Right forelimb (tissue), 1 donor: ENCODE results near the gene IHH.

Experiments used
- DNase-seq: peaks from one replicate; pipeline ENCODE4 v3.0.0-alpha.2; 2018

IHH gene

DNA sequence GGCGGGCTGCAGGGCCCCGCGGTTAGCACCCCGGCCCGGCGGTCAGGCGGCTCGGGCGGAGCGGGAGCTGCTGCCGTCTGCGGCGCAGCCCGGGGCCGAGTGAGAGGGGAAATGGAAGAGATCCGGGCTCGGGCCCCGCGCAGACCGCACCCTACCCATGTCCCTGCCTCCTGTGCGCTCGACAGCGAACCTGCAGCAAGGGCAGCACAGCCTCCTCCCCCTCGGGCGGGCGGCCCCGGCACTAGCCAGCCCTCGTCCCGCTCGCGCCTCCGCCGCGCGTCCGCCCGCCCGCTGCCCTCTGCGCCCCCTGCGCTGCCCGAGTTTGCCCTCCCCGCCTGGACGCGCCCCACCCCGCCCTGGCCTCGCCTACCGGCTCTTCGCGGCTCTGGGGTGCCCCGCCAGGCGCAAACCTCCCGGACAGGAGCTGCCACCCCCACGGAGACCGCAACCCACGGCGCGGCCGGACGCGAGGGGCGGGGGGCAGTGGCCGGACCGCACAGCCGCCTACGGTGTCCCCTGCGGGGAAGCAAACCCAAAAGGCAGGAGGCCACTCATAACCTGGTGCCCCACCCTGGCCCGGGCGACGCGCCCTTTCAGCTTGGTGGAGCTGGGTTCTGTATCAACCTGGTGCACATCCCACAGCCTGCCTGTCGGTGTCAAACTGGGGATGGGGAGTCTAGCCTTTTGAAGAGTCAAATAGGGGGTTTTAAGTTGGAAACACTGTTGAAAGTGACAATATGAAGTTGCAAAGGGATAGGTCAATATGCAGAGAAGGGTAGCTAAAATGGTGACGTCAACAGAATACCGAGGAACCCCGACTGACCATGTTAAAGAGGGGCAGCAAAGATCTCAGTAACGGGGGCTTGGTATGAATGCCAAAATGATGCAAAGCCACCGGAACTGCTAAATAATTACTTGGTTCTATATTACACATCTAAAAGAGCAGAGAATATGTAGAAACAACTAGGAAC is at the start of gene IHH:
IHH (minus strand) TSS at position 101 of the 971 bp plus-strand sequence. CDS start 454 bp downstream, outside the sequence.
- no peak for DNase-seq

DNA sequence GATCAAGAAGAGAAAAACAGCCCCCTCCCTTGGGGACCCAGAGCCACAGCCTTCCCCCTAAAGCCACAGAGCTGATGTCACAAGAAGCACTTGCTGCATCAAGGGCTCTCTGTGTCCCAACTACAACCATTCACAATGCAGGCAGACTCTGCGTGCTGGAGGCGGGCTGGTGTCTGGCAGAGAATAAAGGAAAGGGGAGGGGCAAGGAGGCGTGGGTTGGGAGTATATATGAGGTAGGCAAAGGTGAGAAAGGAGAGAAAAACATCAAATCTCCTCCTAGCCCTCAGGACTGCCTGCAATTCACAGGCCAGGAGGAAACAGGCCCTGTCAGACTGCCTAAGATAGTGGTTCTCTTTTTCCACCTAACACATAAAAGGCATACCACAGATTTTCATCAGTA is 48.8 kb upstream of the IHH start:
- DNase-seq: no peak

DNA sequence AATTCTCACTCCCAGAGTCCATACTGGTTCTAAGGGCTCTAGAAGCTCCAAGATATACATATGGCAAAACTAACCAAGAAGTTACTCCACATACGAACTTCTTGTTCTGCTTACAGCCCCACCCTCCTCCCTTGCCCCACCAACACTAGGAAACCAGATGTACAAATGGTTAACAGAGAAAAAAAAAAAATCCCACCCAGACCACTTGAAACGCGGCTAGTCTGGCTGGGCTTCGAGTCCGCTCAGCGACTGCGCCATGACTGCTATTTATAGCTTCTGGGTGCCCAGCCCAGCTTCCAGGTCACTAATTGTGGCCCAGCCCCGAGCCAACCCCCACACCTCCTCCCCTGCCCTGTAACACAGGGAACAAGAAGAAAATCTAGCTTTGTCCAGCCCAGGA is 47.0 kb upstream of the IHH start:
- DNase-seq: no peak

DNA sequence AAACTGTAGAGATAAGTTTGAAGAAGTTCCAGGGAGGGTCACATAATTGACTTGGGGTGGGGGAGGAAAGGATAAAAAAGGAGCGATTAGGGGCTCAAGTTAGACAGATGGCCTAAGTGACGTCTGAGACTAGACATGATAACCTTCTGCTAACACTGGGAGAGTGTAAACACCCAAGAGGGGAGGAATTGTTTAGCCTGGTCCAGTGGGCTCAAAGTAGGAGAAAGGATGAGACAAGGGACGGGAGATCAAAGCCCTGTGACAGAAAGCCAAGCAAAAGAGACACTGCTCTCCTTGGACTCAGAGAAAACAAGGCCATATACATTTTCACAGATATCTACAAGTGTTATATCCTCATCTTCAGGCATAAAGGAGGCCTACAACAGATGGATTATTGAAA is 45.5 kb upstream of the IHH start:
- no peak for DNase-seq

DNA sequence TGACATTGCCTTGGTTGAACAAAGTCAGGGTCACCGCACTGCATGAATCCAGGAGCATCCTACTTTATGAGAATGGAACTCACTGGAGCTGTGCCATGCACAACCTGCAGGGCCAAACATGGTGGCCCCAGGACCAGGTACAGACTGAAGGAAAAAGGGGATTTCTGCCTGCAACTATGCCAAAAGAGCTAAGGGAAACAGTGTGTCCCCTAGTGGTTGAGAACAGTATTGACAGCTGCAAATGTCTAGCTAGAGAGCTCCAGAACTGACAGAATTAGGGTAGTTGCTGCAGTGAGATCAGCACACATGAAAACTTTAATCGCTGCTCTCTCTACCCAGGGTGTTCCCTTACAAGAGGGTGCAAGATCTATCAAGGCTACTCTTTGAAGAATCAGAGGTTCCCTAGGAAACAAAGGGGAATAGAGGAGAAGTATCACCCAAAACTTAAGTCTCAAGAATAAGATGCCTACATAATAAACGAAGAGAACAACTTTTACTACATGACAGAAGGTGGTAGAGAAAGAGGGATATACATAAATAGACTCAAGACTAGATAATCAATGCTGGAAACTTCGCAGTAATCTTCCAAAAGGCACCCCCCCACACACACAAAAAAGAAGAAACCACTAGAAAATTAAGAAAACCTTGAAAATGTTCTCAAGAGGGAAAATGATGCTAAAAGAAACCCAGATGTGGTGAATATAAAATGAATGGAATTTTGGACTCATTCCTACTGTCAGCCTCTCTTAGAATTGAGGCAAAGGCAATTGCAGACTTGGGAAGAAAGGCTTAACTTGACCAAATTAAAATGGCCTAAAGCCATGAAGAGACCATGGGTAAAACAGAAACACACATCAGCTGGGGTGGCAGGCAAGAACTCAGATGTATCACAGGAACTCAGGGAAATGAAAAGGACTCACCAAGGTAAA is 43.6 kb upstream of the IHH start:
- DNase-seq: no peak

DNA sequence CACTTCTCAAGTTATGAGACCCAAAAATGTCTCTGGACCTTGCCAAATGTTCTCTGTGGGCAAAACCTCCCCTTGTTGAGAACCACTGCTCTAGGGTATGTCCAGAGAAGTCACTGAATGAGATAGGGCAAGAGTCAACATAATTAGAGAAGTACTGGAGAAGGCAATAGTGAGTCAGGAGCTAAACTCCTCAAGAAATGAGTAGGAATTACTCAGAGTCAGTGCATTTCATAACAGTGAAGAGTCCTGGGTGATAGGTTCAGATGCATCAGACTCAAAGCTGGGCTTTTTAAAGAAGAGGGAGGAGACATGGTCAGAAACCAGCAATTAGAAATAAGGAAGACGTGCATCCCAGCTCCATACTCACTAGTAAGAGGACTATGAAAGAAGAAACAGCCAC is 38.6 kb upstream of the IHH start:
- no peak for DNase-seq

DNA sequence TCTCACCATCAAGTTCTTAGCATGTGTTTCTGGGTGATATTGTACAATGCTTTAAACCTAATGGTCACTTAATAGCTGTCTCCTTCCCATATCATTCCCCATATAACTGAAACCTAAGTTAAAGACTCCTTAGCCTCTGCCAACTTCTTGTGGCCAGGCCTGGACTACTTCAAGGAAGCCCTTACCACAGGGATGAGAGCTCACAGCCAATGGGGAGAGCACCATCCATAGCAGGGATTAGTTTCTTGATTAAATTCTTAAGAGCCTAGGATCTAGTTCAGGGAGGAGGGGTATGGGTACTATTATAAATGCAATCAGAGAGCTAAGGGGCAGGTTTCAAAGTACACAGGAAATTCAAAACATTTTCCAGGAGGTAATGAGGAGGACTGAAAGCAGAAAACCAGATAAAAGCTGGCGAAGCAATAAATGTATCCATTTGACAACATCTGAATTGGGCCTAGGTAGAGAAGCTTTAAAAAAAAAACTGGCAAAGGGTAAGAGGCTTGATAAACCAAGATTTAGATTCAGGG is 34.8 kb upstream of the IHH start:
- no peak for DNase-seq

DNA sequence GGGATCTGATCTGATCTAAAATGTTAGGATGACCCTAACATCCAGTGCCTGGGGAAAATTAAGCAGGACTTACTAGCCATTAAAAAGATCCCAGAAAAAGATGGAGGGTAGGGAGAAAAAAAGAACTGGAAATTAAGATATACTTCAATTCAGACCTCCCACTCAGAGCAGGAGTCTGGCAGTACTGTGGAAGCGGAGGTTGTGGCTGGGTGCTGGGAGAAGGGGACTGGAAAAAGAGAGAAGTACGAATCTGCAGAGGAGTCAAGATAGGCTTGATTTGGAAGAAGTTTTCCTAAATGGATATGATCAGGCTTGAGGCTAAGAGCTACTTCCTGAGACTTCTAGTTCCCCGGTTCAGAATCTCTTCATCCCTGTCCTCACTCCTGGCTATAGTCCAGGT is 33.5 kb upstream of the IHH start:
- no peak for DNase-seq

DNA sequence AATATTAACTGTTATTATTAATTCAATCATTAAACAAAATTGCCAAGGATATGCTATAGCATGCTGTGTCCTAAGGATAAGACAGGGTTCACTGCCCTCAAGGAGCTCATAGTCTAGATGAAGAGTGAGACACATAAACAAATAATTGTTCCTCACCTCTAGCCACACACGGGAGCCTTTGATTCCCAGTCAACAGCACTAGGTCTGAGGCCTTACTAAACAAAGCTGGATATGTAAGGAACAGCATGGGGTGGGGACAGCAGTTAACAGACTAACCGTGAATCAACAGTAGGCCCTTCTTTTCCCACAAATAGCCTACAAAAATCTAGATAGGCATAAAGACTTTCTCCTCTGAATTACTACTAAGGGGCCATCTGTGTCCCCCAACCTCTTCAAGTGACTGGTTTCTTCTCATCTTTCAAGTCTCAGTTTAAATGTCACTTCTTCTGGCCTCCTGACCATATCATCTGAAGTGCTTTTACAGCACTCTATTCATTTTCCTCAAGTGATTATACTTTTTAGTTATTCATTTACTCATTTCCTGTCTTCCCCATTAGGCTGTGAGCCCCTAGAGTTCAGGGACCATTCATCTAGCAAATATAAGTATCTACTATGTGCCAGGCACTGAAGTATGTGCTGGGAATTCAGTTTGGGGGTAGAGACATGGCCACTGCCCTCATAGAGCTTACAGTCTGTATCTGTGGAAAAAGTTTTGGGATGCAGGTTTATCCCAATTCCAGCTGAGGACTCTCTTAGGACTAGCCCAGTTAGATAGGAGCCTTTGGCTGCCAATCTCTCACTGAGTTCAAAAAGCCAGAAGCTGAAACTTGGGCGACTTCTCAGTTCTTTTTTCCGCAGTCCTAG is 29.9 kb upstream of the IHH start:
- no peak for DNase-seq

DNA sequence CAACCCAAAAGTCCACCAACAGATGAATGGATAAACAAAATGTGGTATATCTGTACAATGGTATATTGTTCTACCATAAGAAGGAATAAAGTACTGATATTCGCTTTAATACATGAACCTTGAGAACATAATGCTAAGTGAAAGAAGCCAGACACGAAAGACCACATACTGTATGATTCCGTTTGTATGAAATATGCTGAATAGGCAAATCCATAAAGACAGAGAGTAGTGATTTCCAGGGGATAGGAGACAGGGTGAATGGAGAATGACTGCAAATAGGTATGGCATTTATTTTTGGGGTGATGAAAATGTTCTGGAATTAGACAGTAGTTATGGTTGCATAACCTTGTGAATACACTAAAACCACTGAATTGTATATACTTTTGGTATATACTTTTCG is 28.6 kb upstream of the IHH start:
- no peak for DNase-seq

DNA sequence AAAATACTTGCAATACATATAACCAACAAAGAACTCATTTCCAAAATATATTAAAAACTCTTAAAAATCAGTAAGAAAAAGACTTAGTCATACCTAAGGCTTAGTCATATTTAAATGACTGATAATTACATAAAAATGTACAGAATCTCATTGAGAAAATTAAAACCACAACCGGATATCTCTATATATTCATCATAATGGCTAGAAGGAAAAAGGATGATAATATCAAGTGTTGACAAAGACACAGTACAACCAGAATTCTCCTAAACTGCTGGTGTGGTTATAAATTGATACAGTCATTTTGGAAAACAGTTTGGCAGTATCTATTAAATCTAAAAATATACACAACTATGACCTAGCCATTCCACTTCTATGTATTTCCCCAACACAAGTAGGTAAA is 27.1 kb upstream of the IHH start:
- no peak for DNase-seq

DNA sequence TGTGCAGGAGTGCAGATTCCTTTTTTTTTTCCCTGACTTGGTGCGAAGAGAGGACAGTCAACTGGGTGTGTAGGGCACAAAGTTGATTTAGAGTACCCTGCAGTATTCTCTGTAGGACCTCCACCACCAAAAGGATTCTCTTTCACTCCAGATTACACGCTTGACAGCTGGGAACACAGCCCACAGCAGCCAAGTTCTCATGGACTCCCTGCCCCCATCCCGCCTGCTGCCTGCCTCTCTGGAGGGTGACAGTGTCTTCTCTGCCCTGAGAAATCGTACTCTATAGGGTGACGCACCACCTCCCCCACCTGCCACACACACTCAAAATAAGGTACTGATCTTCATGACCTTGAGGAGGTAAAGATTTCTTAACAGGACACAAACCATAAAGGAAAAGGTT is 26.6 kb upstream of the IHH start:
- no peak for DNase-seq

DNA sequence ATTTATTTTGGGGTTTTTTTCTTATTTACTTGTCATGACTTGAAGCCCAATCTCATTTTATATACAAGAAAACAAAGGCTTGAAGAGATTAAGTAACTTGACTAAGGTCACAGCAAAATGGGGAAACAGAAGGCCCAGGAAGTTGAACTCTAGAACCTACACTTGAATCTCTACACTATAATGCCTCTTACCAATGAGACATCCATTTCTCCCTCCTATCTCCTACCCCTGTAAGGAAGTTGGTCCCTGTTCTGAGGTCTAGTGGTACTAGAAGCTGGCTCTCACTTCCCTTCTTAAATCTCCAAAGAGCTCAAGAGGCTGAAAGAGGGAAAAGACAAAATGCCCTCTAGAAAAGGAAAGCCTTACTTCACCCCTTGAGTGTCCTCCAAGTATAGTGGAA is 25.5 kb upstream of the IHH start:
- no peak for DNase-seq

DNA sequence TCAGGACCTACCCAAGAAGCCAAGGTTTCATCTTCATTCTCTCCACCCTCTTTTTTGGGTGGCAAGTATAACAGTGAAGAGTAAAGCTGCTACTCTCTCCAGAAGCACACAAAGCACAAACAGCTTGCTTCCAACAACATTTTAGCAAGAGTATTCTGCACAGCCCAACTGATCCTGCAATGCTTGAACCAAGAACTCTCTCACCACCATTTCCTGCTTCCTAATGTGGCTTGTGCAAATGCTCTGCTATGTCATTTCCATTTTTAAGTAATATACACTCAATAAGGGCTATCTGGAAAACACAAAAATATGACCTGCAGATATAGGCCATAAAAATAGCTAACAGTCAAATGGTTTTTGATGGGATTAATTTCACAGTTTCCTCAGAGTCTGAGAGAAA is 24.1 kb upstream of the IHH start:
- no peak for DNase-seq

DNA sequence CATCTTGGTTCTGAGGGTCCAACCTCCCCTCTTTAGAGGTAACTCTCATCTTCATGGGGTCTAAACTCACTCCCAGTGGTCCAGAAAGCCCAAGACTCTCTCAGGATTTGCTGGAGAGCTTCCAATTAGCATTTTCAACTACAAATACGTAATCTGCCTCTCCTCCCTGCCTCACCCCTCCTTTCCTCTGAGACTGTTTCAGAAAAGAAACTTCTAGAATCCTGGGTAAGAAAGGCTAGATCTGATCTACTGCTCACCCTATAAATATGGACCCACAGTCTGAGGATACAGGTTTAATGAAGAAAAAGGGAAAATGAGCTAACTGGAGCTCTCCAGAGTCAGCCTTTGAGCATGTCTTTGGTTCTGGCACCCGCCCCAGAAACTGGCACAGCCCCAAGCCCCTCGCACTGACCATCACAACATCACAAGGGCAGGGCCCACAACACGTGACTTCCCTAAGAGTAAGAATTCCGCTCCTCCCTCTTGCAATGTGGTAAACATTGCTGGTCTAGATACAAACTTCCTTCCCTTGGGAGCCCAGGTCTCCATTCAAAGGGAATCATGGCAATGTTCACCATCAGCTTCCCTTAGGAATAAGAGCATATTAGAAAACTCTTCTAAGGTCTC is 21.7 kb upstream of the IHH start:
- DNase-seq: no peak

DNA sequence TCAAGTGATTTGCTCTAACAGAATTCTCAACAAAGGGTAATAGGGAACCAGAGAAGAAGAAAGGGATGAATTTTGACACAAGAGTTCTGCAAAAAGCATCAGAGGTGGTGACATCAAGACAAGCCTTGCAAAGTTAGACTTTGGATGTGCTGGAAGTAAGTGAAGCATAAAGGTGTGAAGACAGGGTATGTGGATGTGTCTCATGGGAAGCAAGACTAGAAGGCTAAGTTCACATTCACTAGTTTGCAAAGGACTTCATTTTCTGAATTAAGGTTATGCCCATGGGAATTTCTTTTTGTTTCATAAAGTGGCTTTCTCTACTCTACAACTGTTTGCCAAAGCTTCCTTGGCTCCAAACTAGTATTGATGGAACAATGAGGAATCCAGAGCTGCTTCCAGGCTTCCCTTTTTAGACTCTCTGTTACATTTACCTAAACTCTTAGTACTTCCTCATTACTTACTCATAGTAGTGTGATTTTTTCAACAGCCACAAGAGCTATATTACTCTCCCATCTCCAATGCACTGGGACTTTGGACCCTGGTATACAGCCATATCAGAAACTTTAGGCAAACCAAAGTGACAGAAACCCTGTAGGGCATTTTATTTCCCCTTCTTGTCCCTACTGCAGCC is 21.1 kb upstream of the IHH start:
- DNase-seq: no peak

DNA sequence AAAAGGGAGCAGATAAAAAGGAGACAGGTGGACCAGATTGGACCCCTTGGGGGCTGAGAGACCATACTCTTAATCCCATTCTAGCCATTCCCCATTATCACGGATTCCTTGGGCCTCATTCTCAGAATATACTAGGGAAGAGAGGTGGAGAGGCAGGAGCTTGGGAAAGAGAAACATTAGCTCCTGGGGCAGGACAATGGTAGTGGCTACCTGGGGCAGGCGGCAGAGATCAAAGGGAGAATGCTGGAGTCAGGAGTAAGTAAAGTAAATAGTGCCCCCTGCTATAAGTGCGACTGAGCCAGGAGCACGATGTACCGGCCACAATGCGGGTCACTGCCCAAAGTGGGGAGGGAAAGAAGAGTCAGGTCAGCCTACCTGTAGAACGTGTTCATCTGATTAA is 20.4 kb upstream of the IHH start:
- no peak for DNase-seq

DNA sequence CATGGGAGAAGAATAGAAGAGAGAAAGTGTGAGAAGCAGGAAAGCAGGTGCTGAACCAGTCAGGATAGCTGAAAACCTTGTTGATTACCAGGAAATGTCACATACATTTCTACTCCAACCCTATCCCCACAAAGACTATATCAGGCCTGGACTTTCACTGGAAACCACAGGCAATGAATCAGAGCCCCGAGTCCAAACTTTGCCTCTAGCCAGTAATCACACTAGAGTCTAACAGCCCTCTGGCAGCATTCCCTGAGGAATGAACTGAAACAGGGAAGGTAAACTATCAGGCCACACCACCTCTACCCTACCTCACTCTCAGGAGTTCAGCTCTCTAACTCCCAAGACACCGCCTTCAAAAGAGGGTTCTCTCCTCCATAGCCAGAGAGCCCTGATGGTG is 18.7 kb upstream of the IHH start:
- no peak for DNase-seq

DNA sequence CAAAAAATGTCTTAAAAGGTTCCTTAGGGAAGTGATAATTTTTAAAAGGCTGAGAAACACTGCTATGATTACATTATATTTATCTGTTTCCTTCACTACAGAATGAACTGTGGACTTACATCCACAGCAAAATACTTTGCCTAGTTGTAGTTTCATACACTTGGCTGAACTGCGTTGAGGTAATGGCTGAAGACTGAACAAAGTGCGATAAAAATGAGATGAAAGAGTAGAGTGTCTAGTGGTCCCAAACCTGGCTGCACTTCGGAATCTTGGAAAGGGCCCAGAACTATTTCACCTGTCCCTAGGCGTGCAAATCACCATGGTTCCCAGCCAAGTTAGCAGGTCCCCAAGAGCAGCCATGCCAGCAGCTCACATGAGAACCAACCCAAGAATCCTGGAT is 18.2 kb upstream of the IHH start:
- no peak for DNase-seq

DNA sequence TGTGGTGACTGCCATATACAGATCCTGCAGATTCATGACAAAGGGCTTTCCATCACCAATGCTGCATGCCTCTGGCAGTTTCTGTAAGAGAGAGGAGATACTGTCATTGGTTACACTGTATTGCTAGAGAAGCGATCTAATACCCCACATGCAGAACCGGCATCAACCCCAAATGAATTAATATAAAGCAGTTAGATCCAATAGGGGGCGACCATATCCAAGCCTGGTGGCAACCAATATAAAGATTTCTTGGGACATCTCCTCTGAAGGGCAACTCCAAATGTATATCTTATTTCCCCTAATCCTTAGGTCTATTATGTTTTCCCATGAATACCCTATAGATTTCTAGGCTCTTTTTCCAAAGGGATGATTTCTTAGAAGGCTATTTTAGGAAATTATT is 17.4 kb upstream of the IHH start:
- no peak for DNase-seq

DNA sequence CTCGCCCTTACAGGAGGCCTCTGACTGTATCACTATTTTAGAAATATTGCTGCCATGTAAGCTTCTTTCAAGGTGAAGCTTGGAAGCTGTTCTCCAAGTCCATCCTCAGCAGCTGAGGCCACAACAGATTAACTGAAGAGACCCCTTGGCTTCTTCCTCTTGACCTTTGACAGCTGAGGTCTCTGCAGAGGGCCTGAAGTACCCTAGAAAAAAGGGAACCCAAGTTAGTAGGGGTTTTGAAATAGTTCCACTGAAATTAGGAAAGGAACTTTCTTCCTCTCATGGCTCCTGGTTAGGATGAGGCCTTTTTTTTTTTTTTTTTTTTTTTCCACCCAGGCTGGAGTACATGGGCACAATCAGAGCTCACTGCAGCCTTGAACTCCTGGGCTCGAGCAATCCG is 15.5 kb upstream of the IHH start:
- no peak for DNase-seq
